GM13976 (cell line): ENCODE data around the gene PHF1.
A peak's percentile ranks its signal among the peaks of the same experiment; 100 is the strongest.

Source experiments
- DNase-seq: peaks from one replicate; pipeline ENCODE4 v3.0.0; 2012; ENCODE audit warnings: low spot score
- in situ Hi-C: fragments of 300-500 bp; cut with MboI; formaldehyde crosslinking; loops from one replicate; pipeline ENCODE4 v1.12.0; 2022; ENCODE audit warnings: low sequenced_read_pairs, mixed read lengths, inconsistent platforms; ENCODE audit not compliant: unreplicated experiment
- TF ChIP-seq, protein P1 (sequence below): IDR thresholded peaks from 2 replicates; pipeline ENCODE4 v1.5.1; 2012; ENCODE audit warnings: borderline replicate concordance, mild to moderate bottlenecking; ENCODE audit not compliant: insufficient read depth; ENCODE audit errors: extremely low read depth, missing control alignments, control extremely low read depth

PHF1 gene

DNA sequence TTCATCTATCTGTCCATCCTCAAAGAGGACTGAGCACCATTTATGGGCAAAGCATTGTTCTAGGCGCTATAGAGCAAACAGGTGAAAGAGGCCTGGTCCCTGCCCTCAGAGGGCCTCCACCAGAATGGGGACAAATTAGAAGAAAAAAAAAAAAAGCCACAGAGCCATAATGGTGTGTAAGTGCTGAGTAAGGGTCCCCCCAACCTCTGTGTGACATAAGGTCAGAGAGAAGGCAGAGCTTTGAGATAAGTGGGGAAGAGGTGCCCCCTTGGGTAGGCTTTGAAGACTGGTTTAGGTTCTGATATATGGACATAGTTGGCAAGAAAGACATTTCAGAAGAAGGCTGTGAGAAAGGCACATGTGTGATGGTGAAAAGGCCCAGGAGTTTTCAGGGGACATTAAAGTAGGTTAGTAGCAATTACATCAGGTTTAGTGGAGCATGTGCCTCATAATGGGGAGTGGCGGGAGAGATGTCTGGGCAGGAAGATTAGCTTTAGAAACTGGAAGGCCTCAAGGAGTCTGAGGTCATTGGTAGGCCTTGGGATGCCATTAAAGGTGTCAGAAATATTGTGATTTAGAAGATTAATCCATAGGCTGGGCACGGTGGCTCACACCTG is 28.3 kb downstream of the PHF1 start:
- peak; percentile 10 for DNase-seq
- in situ Hi-C loops = no loop called here
- TF ChIP-seq, protein P1, sequence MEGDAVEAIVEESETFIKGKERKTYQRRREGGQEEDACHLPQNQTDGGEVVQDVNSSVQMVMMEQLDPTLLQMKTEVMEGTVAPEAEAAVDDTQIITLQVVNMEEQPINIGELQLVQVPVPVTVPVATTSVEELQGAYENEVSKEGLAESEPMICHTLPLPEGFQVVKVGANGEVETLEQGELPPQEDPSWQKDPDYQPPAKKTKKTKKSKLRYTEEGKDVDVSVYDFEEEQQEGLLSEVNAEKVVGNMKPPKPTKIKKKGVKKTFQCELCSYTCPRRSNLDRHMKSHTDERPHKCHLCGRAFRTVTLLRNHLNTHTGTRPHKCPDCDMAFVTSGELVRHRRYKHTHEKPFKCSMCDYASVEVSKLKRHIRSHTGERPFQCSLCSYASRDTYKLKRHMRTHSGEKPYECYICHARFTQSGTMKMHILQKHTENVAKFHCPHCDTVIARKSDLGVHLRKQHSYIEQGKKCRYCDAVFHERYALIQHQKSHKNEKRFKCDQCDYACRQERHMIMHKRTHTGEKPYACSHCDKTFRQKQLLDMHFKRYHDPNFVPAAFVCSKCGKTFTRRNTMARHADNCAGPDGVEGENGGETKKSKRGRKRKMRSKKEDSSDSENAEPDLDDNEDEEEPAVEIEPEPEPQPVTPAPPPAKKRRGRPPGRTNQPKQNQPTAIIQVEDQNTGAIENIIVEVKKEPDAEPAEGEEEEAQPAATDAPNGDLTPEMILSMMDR = no peak

DNA sequence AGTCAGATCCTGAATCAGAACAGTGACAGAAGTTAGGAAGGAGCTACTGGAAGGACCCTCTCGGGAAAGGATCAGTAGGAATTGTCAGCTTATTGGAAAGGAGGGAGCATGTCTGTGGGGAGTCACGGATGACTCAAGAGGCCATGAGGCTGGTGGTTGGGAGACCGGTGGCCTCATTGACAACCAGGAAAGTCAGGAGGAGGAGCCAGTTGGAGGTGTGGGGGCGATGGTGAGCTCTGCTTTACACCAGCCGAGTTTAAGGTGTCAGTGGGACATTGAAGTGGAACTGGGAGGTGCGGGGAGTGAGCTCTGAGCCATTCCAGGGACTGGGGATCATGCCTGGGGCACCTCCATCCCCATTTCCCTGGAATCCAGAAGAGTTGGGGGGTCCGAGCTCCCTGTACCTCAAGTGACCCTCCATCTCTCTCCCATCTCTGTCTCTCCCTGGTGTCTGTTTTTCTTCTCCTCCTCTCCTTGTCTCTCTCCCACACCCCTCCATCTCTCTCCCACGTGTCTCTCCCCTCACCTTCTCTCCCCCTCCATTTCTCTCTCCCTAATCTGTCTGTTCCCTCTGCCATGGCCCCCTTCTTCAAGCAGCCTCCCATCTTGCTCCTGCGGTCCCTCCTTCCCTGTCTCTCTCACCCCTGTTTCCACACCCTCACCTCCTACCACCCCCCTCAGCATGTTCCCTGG is 29.3 kb downstream of the PHF1 start:
- peak; percentile 15 for DNase-seq
- in situ Hi-C loops = no loop called here
- TF ChIP-seq, protein P1 = no peak

DNA sequence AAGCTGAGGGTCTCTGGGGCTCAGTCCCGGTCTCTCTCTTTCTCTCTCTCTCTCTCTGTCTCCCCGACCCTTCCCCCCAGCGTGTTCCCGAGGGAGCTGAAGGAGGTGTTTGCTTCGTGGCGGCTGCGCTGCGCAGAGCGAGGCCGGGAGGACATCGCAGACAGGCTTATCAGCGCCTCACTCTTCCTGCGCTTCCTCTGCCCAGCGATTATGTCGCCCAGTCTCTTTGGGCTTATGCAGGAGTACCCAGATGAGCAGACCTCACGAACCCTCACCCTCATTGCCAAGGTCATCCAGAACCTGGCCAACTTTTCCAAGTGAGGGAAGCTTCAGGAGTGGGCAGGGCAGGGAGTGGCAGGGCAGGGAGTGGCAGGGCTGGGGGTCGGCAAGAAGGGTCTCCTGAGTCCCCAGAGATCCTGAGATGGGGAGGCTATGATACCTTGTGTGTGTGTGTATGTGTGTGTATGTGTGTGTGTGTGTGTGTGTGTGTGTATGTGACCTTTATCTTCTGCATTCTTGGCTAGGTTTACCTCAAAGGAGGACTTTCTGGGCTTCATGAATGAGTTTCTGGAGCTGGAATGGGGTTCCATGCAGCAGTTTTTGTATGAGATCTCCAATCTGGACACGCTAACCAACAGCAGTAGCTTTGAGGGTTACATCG is 30.0 kb downstream of the PHF1 start:
- TF ChIP-seq, protein P1 = no peak
- in situ Hi-C loops = no loop called here
- peak; percentile 9 for DNase-seq

DNA sequence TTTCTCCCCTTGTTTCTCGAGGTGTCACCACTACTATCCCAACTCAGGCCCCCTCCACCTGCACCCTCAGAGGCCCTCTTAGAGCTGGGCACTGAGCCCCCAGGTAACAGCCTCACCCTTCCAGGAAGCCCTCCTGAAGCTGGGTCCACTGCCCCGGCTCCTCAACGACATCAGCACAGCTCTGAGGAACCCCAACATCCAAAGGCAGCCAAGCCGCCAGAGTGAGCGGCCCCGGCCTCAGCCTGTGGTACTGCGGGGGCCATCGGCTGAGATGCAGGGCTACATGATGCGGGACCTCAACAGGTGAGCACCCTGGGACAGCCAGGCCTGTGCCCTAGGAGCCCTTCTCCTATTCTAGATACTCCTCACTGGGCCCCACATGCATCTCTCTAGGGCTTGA is 30.6 kb downstream of the PHF1 start:
- in situ Hi-C loops = no loop called here
- TF ChIP-seq, protein P1 = no peak
- peak; percentile 18 for DNase-seq

DNA sequence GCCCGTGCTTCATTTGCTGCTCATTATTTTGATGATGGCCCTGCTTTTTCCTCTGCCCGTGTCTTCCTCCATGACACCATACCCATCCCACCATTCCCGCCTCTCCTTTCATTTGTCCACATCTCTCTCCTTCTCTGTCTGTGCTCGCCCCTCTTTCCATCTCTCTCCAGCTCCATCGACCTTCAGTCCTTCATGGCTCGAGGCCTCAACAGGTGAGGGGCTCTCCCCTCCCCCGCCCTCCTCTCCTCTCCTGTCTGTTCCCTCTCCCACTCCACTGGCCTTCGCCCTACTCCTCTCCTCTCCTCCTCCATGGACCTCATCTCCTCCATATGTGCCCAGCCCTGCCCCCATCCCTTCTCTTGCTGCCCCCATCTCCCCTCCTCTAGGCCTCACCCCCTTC is 31.5 kb downstream of the PHF1 start:
- DNase-seq = peak; percentile 16
- TF ChIP-seq, protein P1 = no peak
- in situ Hi-C loops = no loop called here

DNA sequence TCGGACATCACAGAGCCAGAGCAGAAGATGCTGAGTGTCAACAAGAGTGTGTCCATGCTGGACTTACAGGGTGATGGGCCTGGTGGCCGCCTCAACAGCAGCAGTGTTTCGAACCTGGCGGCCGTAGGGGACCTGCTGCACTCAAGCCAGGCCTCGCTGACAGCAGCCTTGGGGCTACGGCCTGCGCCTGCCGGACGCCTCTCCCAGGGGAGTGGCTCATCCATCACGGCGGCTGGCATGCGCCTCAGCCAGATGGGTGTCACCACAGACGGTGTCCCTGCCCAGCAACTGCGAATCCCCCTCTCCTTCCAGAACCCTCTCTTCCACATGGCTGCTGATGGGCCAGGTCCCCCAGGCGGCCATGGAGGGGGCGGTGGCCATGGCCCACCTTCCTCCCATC is 32.2 kb downstream of the PHF1 start:
- TF ChIP-seq, protein P1 = no peak
- in situ Hi-C loops = no loop called here

More for the DNA sequence above, 32.2 kb downstream of the PHF1 start:
- DNase-seq = peak; percentile 21
